ENCODE results near the gene RABGAP1L.
"Not testable (repeated sequence)": the region's sequence is repeated elsewhere in the genome, so short reads cannot be mapped to it uniquely, and the experiment has no call there.

Gene RABGAP1L

GRCh38 chr1:174690266-174690665 is 530.9 kb downstream of the RABGAP1L start:
- no peak for FAIRE-seq
- TF ChIP-seq CTCF (IDR thresholded peaks at IDR 0.05; ENCODE audit: insufficient read depth, missing control alignments), result no peak
- no peak for DNase-seq (ENCODE audit: insufficient read length, low spot score)

GRCh38 chr1:174692313-174692712 is 533.0 kb downstream of the RABGAP1L start:
- FAIRE-seq, result peak; percentile 25
- no peak for TF ChIP-seq CTCF (IDR thresholded peaks at IDR 0.05; ENCODE audit: insufficient read depth, missing control alignments)
- DNase-seq (ENCODE audit: insufficient read length, low spot score), result no peak

- no peak for TF ChIP-seq CTCF (IDR thresholded peaks at IDR 0.05; ENCODE audit: insufficient read depth, missing control alignments)
- DNase-seq (ENCODE audit: insufficient read length, low spot score) (no peak), FAIRE-seq (peak; percentile 56)
Measured at GRCh38 chr1:174693085-174693484, 533.8 kb downstream of the RABGAP1L start.

GRCh38 chr1:174693539-174693938 is 534.2 kb downstream of the RABGAP1L start:
- not testable (repeated sequence) for DNase-seq (ENCODE audit: insufficient read length, low spot score); FAIRE-seq

- no peak for TF ChIP-seq CTCF (IDR thresholded peaks at IDR 0.05; ENCODE audit: insufficient read depth, missing control alignments)
- FAIRE-seq (no peak), DNase-seq (ENCODE audit: insufficient read length, low spot score) (no peak)
Measured at GRCh38 chr1:174696026-174696821, 536.9 kb downstream of the RABGAP1L start.

GRCh38 chr1:174700314-174700713 is 541.0 kb downstream of the RABGAP1L start:
- FAIRE-seq, result no peak
- no peak for DNase-seq (ENCODE audit: insufficient read length, low spot score)
- no peak for TF ChIP-seq CTCF (IDR thresholded peaks at IDR 0.05; ENCODE audit: insufficient read depth, missing control alignments)

- FAIRE-seq (peak; percentile 48), DNase-seq (ENCODE audit: insufficient read length, low spot score) (no peak)
- TF ChIP-seq CTCF (IDR thresholded peaks at IDR 0.05; ENCODE audit: insufficient read depth, missing control alignments), result no peak
Measured at GRCh38 chr1:174700775-174701174, 541.5 kb downstream of the RABGAP1L start.
